NOMO-1 treated with dmso at 0.1 percent for 144 hours (cell line): Measurements from ENCODE around the gene TNRC6B.
"Not testable (repeated sequence)": the region's sequence is repeated elsewhere in the genome, so short reads cannot be mapped to it uniquely, and the experiment has no call there.

ENCODE experiments used
- DNase-seq: peaks from one replicate; lab custom pipeline; 2025; ENCODE audit not compliant: unreplicated experiment; lab: John Stamatoyannopoulos, UW

TNRC6B gene

GRCh38 chr22:40348025-40348658, 170.4 kb downstream of the TNRC6B start:
- DNase-seq, result peak; percentile 48

GRCh38 chr22:40352763-40353162, 175.0 kb downstream of the TNRC6B start:
- DNase-seq, result no peak

- DNase-seq, result no peak
Observed at GRCh38 chr22:40361100-40361499, 183.4 kb downstream of the TNRC6B start.

GRCh38 chr22:40363059-40363458, 185.3 kb downstream of the TNRC6B start:
- DNase-seq, result no peak

GRCh38 chr22:40364431-40364830, 186.7 kb downstream of the TNRC6B start:
- DNase-seq, result no peak

- DNase-seq, result no peak
Observed at GRCh38 chr22:40366068-40366467, 188.3 kb downstream of the TNRC6B start.

- no peak for DNase-seq
Observed at GRCh38 chr22:40367342-40367741, 189.6 kb downstream of the TNRC6B start.

GRCh38 chr22:40368016-40368415, 190.3 kb downstream of the TNRC6B start:
- no peak for DNase-seq

GRCh38 chr22:40368836-40369235, 191.1 kb downstream of the TNRC6B start:
- no peak for DNase-seq

GRCh38 chr22:40374567-40374966, 196.8 kb downstream of the TNRC6B start:
- DNase-seq, result no peak

- DNase-seq, result no peak
Observed at GRCh38 chr22:40376149-40376548, 198.4 kb downstream of the TNRC6B start.

- no peak for DNase-seq
Observed at GRCh38 chr22:40377931-40378330, 200.2 kb downstream of the TNRC6B start.

- DNase-seq, result not testable (repeated sequence)
Observed at GRCh38 chr22:40378448-40378847, 200.7 kb downstream of the TNRC6B start.

GRCh38 chr22:40381461-40381860, 203.7 kb downstream of the TNRC6B start:
- DNase-seq, result no peak

GRCh38 chr22:40383905-40384304, 206.2 kb downstream of the TNRC6B start:
- DNase-seq, result no peak

- peak; percentile 79 for DNase-seq
Observed at GRCh38 chr22:40385036-40385782, 207.5 kb downstream of the TNRC6B start.
